Motor neuron (in vitro differentiated cells): Measurements from ENCODE around the gene IGDCC3. TPM values are rescaled to one million over a fixed set of nuclear protein-coding genes. Genes with fewer than 3 reads are reported as not detected.

Source experiments
- ATAC-seq, 8 experiments: fragments of 200-7000 bp; cut with Tn5 transposase; replicated peaks in 6 of 8; 2 replicates each; pipeline ENCODE4 v1.8.0; 2021; ENCODE audit warnings: mild to moderate bottlenecking in 8 of 8, moderate library complexity in 8 of 8
- H3K27ac ChIP-seq, 2 donors: fragments of 250-450 bp; sonication (Bioruptor Pico); 2 replicates each; pipeline ENCODE4 v1.9.0; 2021; ENCODE audit warnings: antibody characterized with exemption in 2 of 2, mild to moderate bottlenecking in 2 of 2, moderate library complexity in 1 of 2
- H3K4me1 ChIP-seq, 2 donors: fragments of 250-450 bp; sonication (Bioruptor Pico); replicated peaks in 1 of 2; 2 replicates each; pipeline ENCODE4 v1.6.1; 2021; ENCODE audit warnings: antibody characterized with exemption in 2 of 2, mild to moderate bottlenecking in 2 of 2, moderate library complexity in 1 of 2
- H3K4me3 ChIP-seq, 5 donors: fragments of 250-450 bp; sonication (Bioruptor Pico); 2 replicates each; pipeline ENCODE4 v1.9.0; 2021; ENCODE audit warnings: antibody characterized with exemption in 5 of 5, mild to moderate bottlenecking in 5 of 5, moderate library complexity in 4 of 5
- WGBS, 10 experiments: fragments of 450-650 bp; shearing (Covaris generic); methylation state at CpG; one replicate each; pipeline ENCODE4 v1.0.0; 2022; 5-methylcytosine and 5-hydroxymethylcytosine counted together
- in situ Hi-C, 9 experiments: fragments of 400-800 bp; cut with MboI; loops; one replicate each; pipeline ENCODE4 v1.15.0; 2021; ENCODE audit warnings: low sequenced_read_pairs in 9 of 9, low pct_unique_long_range_greater_than_20kb in 2 of 9; ENCODE audit not compliant: unreplicated experiment in 9 of 9
- total RNA-seq, 8 experiments: library from RNA; unstranded; fragments of 300-600 nt; gene quantifications; 2 replicates each; pipeline versions ENCODE4 v1.2.3 to v1.2.4, GENCODE V29; 2022

Gene IGDCC3
- total RNA-seq, 8 experiments from 2014 or later: 0.15 to 189 (median 10.9) TPM

DNA sequence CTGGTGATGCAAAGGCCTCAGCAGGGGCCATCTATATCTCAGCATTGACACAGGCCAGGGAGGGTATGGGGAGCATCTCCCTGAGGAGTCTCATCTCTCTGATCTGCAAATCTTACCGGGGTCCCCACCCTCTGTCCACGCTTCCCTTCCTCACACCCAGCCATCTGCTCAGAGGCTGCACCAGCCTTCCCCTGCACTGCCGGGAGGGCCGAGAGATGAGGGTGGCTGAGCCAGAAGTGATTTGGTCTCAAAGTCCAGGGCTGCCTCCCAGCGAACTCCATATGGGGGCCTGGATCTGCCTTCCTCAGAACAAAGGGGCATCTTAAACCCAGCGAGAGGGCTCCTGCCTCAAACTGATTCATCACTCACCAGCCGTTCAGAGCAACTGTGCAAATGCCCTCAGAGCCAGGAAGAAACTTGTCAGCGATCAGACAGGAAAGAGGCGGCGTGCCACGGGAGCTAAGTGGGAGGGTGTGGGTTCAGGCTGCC is 4.6 kb downstream of the IGDCC3 start:
- Histone ChIP-seq H3K4me3 (no peak overlapping the region), H3K4me1 (peaks cover 67 to 73% of the 10 kb centered on the region in 2 donors), H3K27ac (peak overlapping the region; percentile 67)
- ATAC-seq: peak in 4 of 8 experiments; percentile 15 to 33 (median 24)
- in situ Hi-C loops: no loop called here
- 20 to 53% (median 37%) methylated on average over 2 to 10 of the region's 11 CpGs; no CpG with 5 or more reads in 6 of the 10 experiments for WGBS, 10 experiments

GRCh38 chr15:65372787-65373067 is 5.1 kb downstream of the IGDCC3 start:
- H3K4me3 ChIP-seq: no peak overlapping the region
- H3K4me1 ChIP-seq: peaks cover 72 to 78% of the 10 kb centered on the region in 2 donors
- 60 to 70% (median 60%) methylated on average over 1 to 3 of the region's 4 CpGs; no CpG with 5 or more reads in 7 of the 10 experiments for WGBS, 10 experiments
- in situ Hi-C loops: no loop called here
- peak overlapping the region; percentile 67 for H3K27ac ChIP-seq
- ATAC-seq: peak in 5 of 8 experiments; percentile 17 to 59 (median 48)

GRCh38 chr15:65371976-65372786 is 5.6 kb downstream of the IGDCC3 start:
- Histone ChIP-seq H3K4me1 (peaks cover 77 to 84% of the 10 kb centered on the region in 2 donors), H3K27ac (peak overlapping the region; percentile 67), H3K4me3 (no peak overlapping the region)
- in situ Hi-C loops: no loop called here
- no peak for ATAC-seq
- WGBS, 10 experiments: 65 to 100% (median 93%) methylated on average over 1 to 10 of the region's 21 CpGs; no CpG with 5 or more reads in 3 of the 10 experiments

- no peak for ATAC-seq
- Histone ChIP-seq H3K27ac (no peak overlapping the region), H3K4me3 (no peak overlapping the region), H3K4me1 (peaks cover 75 to 83% of the 10 kb centered on the region in 2 donors)
- in situ Hi-C loops: no loop called here
These were observed 6.9 kb downstream of the IGDCC3 start for GRCh38 chr15:65370885-65371284.

- Histone ChIP-seq H3K4me3 (no peak overlapping the region), H3K27ac (peak overlapping the region; percentile 87 to 95), H3K4me1 (peaks cover 63 to 70% of the 10 kb centered on the region in 2 donors)
- no peak for ATAC-seq
- in situ Hi-C loops: no loop called here
- 74 to 100% (median 100%) methylated on average over 1 to 2 of the region's 3 CpGs; no CpG with 5 or more reads in 7 of the 10 experiments for WGBS, 10 experiments
These were observed 8.2 kb downstream of the IGDCC3 start for GRCh38 chr15:65369651-65370050.

DNA sequence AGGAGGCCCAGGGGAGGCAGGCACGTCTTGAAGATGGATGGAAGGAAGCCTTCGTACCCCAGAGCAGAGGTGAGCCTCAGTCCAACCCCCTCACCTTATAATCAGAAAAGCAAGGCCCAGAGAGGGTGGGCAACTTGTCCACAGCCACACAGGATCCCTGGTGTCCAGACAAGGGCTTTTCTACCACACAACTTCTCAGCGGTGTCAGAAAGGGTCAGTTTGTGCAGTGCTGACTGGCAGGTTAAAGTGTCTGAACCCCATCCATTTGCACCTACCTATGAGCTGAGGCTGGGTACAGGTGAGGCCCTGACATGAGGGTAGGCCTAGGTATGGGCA is 8.6 kb downstream of the IGDCC3 start:
- ATAC-seq: no peak
- H3K27ac ChIP-seq: peak overlapping the region; percentile 87 to 95
- WGBS, 10 experiments: 20 to 67% methylated on average over 1 to 2 of the region's 3 CpGs; no CpG with 5 or more reads in 8 of the 10 experiments
- H3K4me1 ChIP-seq: peaks cover 61 to 66% of the 10 kb centered on the region in 2 donors
- in situ Hi-C loops: no loop called here
- no peak overlapping the region for H3K4me3 ChIP-seq

- Histone ChIP-seq H3K4me1 (peaks cover 61 to 65% of the 10 kb centered on the region in 2 donors), H3K4me3 (no peak overlapping the region), H3K27ac (peak overlapping the region; percentile 87 to 95)
- WGBS, 10 experiments: 0 to 88% (median 17%) methylated on average over 1 to 5 of the region's 12 CpGs; no CpG with 5 or more reads in 3 of the 10 experiments
- in situ Hi-C loops: no loop called here
- ATAC-seq: peak in 7 of 8 experiments; percentile 31 to 84 (median 71)
These were observed 9.2 kb downstream of the IGDCC3 start for GRCh38 chr15:65368302-65369211.

GRCh38 chr15:65366122-65366892 is 11.5 kb downstream of the IGDCC3 start:
- Histone ChIP-seq H3K4me1 (peaks cover 44 to 51% of the 10 kb centered on the region in 2 donors), H3K27ac (no peak overlapping the region), H3K4me3 (no peak overlapping the region)
- WGBS, 10 experiments: 71 to 100% (median 86%) methylated on average over 1 to 2 of the region's 7 CpGs; no CpG with 5 or more reads in 7 of the 10 experiments
- no peak for ATAC-seq
- in situ Hi-C loops: no loop called here

- Histone ChIP-seq H3K27ac (no peak overlapping the region), H3K4me3 (no peak overlapping the region), H3K4me1 (peaks cover 44 to 49% of the 10 kb centered on the region in 2 donors)
- ATAC-seq: peak in 1 of 8 experiments; percentile 69
- WGBS, 10 experiments: 50 to 100% methylated on average over 1 of the region's 2 CpGs; no CpG with 5 or more reads in 8 of the 10 experiments
- in situ Hi-C loops: no loop called here
These were observed 12.6 kb downstream of the IGDCC3 start for GRCh38 chr15:65365229-65365628.

GRCh38 chr15:65363766-65364165 is 14.0 kb downstream of the IGDCC3 start:
- in situ Hi-C loops: no loop called here
- WGBS, 10 experiments: 80 to 100% methylated on average over 1 to 2 of the region's 2 CpGs; no CpG with 5 or more reads in 8 of the 10 experiments
- H3K4me3 ChIP-seq: no peak overlapping the region
- ATAC-seq: no peak
- peak overlapping the region in 1 of 2 donors; percentile 13 for H3K27ac ChIP-seq
- peaks cover 30 to 35% of the 10 kb centered on the region in 2 donors for H3K4me1 ChIP-seq

GRCh38 chr15:65363306-65363705 is 14.5 kb downstream of the IGDCC3 start:
- H3K27ac ChIP-seq: no peak overlapping the region
- H3K4me3 ChIP-seq: no peak overlapping the region
- in situ Hi-C loops: no loop called here
- no peak for ATAC-seq
- H3K4me1 ChIP-seq: peaks cover 25 to 30% of the 10 kb centered on the region in 2 donors
- WGBS, 10 experiments: 100% methylated on average over 1 of the region's 7 CpGs; no CpG with 5 or more reads in 9 of the 10 experiments

GRCh38 chr15:65362491-65362890 is 15.3 kb downstream of the IGDCC3 start:
- no peak overlapping the region for H3K4me3 ChIP-seq
- peaks cover 17 to 22% of the 10 kb centered on the region in 2 donors for H3K4me1 ChIP-seq
- in situ Hi-C loops: no loop called here
- no peak overlapping the region for H3K27ac ChIP-seq
- ATAC-seq: no peak
- WGBS, 10 experiments: 50 to 90% (median 81%) methylated on average over 2 to 4 of the region's 8 CpGs; no CpG with 5 or more reads in 5 of the 10 experiments
